CD4-positive, CD25-positive, alpha-beta regulatory T cell (primary cell): ENCODE data around the gene GARS1. TPM values are rescaled to one million over a fixed set of nuclear protein-coding genes. Genes with fewer than 3 reads are reported as not detected.

Experiments
- ATAC-seq, 2 donors: fragments of 150-1000 bp; cut with Tn5 transposase; one replicate each; pipeline ENCODE4 v1.10.0; 2021; ENCODE audit warnings: low read depth in 2 of 2, moderate number of reproducible peaks in 2 of 2, moderate library complexity in 1 of 2
- DNase-seq, 3 donors: peaks; one replicate each; pipeline versions ENCODE4 v3.0.0 to v3.0.0-alpha.2; 2012 to 2022; ENCODE audit warnings: mixed read lengths in 1 of 3
- H3K27ac ChIP-seq: one replicate; pipeline ENCODE4 v1.7.0; 2013; ENCODE audit warnings: mild to moderate bottlenecking, low read length; ENCODE audit not compliant: insufficient read depth, poor library complexity, severe bottlenecking
- H3K27me3 ChIP-seq: one replicate; pipeline ENCODE4 v1.7.0; 2013; ENCODE audit warnings: low read length; ENCODE audit not compliant: control insufficient read depth, insufficient read depth
- H3K36me3 ChIP-seq: one replicate; pipeline ENCODE4 v1.7.0; 2013; ENCODE audit warnings: mild to moderate bottlenecking, low read length, moderate library complexity; ENCODE audit not compliant: control insufficient read depth, insufficient read depth
- H3K4me1 ChIP-seq: 2 replicates; pipeline ENCODE4 v1.7.0; 2013; ENCODE audit warnings: mild to moderate bottlenecking, low read length; ENCODE audit not compliant: insufficient read depth, control insufficient read depth, poor library complexity, severe bottlenecking
- H3K4me3 ChIP-seq: one replicate; pipeline ENCODE4 v1.7.0; 2013; ENCODE audit warnings: low read depth, mild to moderate bottlenecking, low read length, moderate library complexity
- H3K9me3 ChIP-seq, 2 experiments: 1 replicate in 1 of 2; 2 replicates in 1 of 2; pipeline ENCODE4 v1.7.0; 2013; ENCODE audit warnings: low read length in 2 of 2, mild to moderate bottlenecking in 1 of 2, moderate library complexity in 1 of 2; ENCODE audit not compliant: control insufficient read depth in 2 of 2
- H3K27ac Mint-ChIP-seq, 3 donors: one replicate each; pipeline ENCODE4 v1.8.0; 2020 to 2022; ENCODE audit warnings: mild to moderate bottlenecking in 3 of 3, mixed read lengths in 3 of 3, moderate library complexity in 2 of 3
- H3K27me3 Mint-ChIP-seq: one replicate; pipeline ENCODE4 v1.8.0; 2022; ENCODE audit warnings: mild to moderate bottlenecking, mixed read lengths
- H3K36me3 Mint-ChIP-seq: one replicate; pipeline ENCODE4 v1.8.0; 2020; ENCODE audit warnings: mixed read lengths
- H3K4me1 Mint-ChIP-seq, 4 donors: one replicate each; pipeline ENCODE4 v1.8.0; 2020 to 2022; ENCODE audit warnings: mixed read lengths in 4 of 4, mild to moderate bottlenecking in 1 of 4
- H3K4me3 Mint-ChIP-seq, 4 donors: one replicate each; pipeline ENCODE4 v1.8.0; 2020 to 2022; ENCODE audit warnings: mild to moderate bottlenecking in 4 of 4, mixed read lengths in 4 of 4, moderate library complexity in 3 of 4
- H3K9me3 Mint-ChIP-seq, 7 donors: one replicate each; pipeline ENCODE4 v1.8.0; 2020 to 2022; ENCODE audit warnings: mixed read lengths in 7 of 7, mild to moderate bottlenecking in 3 of 7, moderate library complexity in 2 of 7
- polyA plus RNA-seq, 4 donors: library from polyadenylated mRNA; unstranded; fragments of 300-500 nt; fragmentation: Illumina TruSeq; gene quantifications; one replicate each; pipeline ENCODE4 v1.2.3, GENCODE V29; 2021
- total RNA-seq: library from RNA; stranded (reverse); gene quantifications from one replicate; pipeline ENCODE4 v1.2.3, GENCODE V29; 2022

Gene GARS1
- total and polyA plus RNA-seq, 5 donors from 2014 or later, result 76.2 to 116 (median 88.1) TPM

- DNase-seq, result no peak
- Histone ChIP-seq H3K36me3 (peaks cover 3% of the 10 kb centered on the region), H3K4me1 (no peaks in the 10 kb centered on the region), H3K9me3 (no peaks in the 10 kb centered on the region), H3K4me3 (no peak overlapping the region), H3K27me3 (no peaks in the 10 kb centered on the region), H3K27ac (no peak overlapping the region)
- Mint-ChIP-seq H3K36me3 (peaks cover 15% of the 10 kb centered on the region), H3K27me3 (no peaks in the 10 kb centered on the region), H3K27ac (no peak overlapping the region), H3K9me3 (no peaks in the 10 kb centered on the region), H3K4me1 (peaks cover 0 to 7% (median 3%) of the 10 kb centered on the region in 4 donors), H3K4me3 (no peak overlapping the region)
- ATAC-seq, result no peak
These were observed 41.1 kb upstream of the GARS1 start for GRCh38 chr7:30553546-30553945.

GRCh38 chr7:30555525-30555924, 39.2 kb upstream of the GARS1 start:
- Mint-ChIP-seq H3K36me3 (peaks cover 6% of the 10 kb centered on the region), H3K27ac (peak overlapping the region in 1 of 3 donors; percentile 18), H3K27me3 (no peaks in the 10 kb centered on the region), H3K4me3 (no peak overlapping the region), H3K4me1 (peaks cover 0 to 2% (median 0%) of the 10 kb centered on the region in 4 donors), H3K9me3 (no peaks in the 10 kb centered on the region)
- Histone ChIP-seq H3K9me3 (no peaks in the 10 kb centered on the region), H3K4me3 (no peak overlapping the region), H3K4me1 (no peaks in the 10 kb centered on the region), H3K27me3 (no peaks in the 10 kb centered on the region), H3K27ac (no peak overlapping the region), H3K36me3 (peaks cover 7% of the 10 kb centered on the region)
- no peak for DNase-seq
- ATAC-seq, result no peak

- H3K27ac ChIP-seq, result no peak overlapping the region
- no peaks in the 10 kb centered on the region for H3K9me3 Mint-ChIP-seq
- ATAC-seq (no peak), DNase-seq (no peak)
- no peaks in the 10 kb centered on the region for H3K9me3 ChIP-seq
- peaks cover 0 to 2% (median 0%) of the 10 kb centered on the region in 4 donors for H3K4me1 Mint-ChIP-seq
- peaks cover 12% of the 10 kb centered on the region for H3K36me3 Mint-ChIP-seq
- peaks cover 14% of the 10 kb centered on the region for H3K36me3 ChIP-seq
- no peak overlapping the region for H3K4me3 Mint-ChIP-seq
- no peak overlapping the region for H3K4me3 ChIP-seq
- no peaks in the 10 kb centered on the region for H3K4me1 ChIP-seq
- no peaks in the 10 kb centered on the region for H3K27me3 Mint-ChIP-seq
- no peak overlapping the region for H3K27ac Mint-ChIP-seq
- no peaks in the 10 kb centered on the region for H3K27me3 ChIP-seq
These were observed 37.8 kb upstream of the GARS1 start for GRCh38 chr7:30556840-30557239.

- Histone ChIP-seq H3K9me3 (no peaks in the 10 kb centered on the region), H3K27ac (no peak overlapping the region), H3K36me3 (peaks cover 16% of the 10 kb centered on the region), H3K4me3 (no peak overlapping the region), H3K4me1 (no peaks in the 10 kb centered on the region), H3K27me3 (no peaks in the 10 kb centered on the region)
- DNase-seq (no peak), ATAC-seq (no peak)
- Mint-ChIP-seq H3K27me3 (no peaks in the 10 kb centered on the region), H3K27ac (no peak overlapping the region), H3K4me1 (peaks cover 0 to 2% (median 0%) of the 10 kb centered on the region in 4 donors), H3K36me3 (peaks cover 14% of the 10 kb centered on the region), H3K9me3 (no peaks in the 10 kb centered on the region), H3K4me3 (no peak overlapping the region)
These were observed 37.4 kb upstream of the GARS1 start for GRCh38 chr7:30557245-30557644.

- H3K4me1 Mint-ChIP-seq, result no peaks in the 10 kb centered on the region
- ATAC-seq (no peak), DNase-seq (no peak)
- Histone ChIP-seq H3K4me3 (no peak overlapping the region), H3K9me3 (no peaks in the 10 kb centered on the region), H3K27ac (no peak overlapping the region), H3K27me3 (no peaks in the 10 kb centered on the region), H3K36me3 (peaks cover 25% of the 10 kb centered on the region), H3K4me1 (no peaks in the 10 kb centered on the region)
- no peaks in the 10 kb centered on the region for H3K27me3 Mint-ChIP-seq
- H3K4me3 Mint-ChIP-seq, result no peak overlapping the region
- H3K36me3 Mint-ChIP-seq, result peaks cover 27% of the 10 kb centered on the region
- H3K9me3 Mint-ChIP-seq, result no peaks in the 10 kb centered on the region
- H3K27ac Mint-ChIP-seq, result no peak overlapping the region
These were observed 35.1 kb upstream of the GARS1 start for GRCh38 chr7:30559611-30560010.

- H3K27ac ChIP-seq, result no peak overlapping the region
- no peaks in the 10 kb centered on the region for H3K9me3 ChIP-seq
- no peak for DNase-seq
- no peak for ATAC-seq
- peaks cover 37% of the 10 kb centered on the region for H3K36me3 Mint-ChIP-seq
- peaks cover 29% of the 10 kb centered on the region for H3K36me3 ChIP-seq
- no peak overlapping the region for H3K4me3 Mint-ChIP-seq
- no peak overlapping the region for H3K4me3 ChIP-seq
- H3K4me1 ChIP-seq, result no peaks in the 10 kb centered on the region
- no peaks in the 10 kb centered on the region for H3K27me3 ChIP-seq
- H3K4me1 Mint-ChIP-seq, result no peaks in the 10 kb centered on the region
- no peaks in the 10 kb centered on the region for H3K27me3 Mint-ChIP-seq
- H3K9me3 Mint-ChIP-seq, result no peaks in the 10 kb centered on the region
- H3K27ac Mint-ChIP-seq, result no peak overlapping the region
These were observed 33.3 kb upstream of the GARS1 start for GRCh38 chr7:30561389-30561788.

GRCh38 chr7:30562498-30562897, 32.2 kb upstream of the GARS1 start:
- no peaks in the 10 kb centered on the region for H3K4me1 Mint-ChIP-seq
- no peak overlapping the region for H3K4me3 Mint-ChIP-seq
- no peak overlapping the region for H3K27ac ChIP-seq
- H3K36me3 Mint-ChIP-seq, result peaks cover 45% of the 10 kb centered on the region
- no peak overlapping the region for H3K4me3 ChIP-seq
- H3K4me1 ChIP-seq, result no peaks in the 10 kb centered on the region
- no peak overlapping the region for H3K27ac Mint-ChIP-seq
- no peak for ATAC-seq
- no peaks in the 10 kb centered on the region for H3K27me3 Mint-ChIP-seq
- no peak for DNase-seq
- H3K27me3 ChIP-seq, result no peaks in the 10 kb centered on the region
- H3K9me3 Mint-ChIP-seq, result no peaks in the 10 kb centered on the region
- H3K9me3 ChIP-seq, result no peaks in the 10 kb centered on the region
- peaks cover 29% of the 10 kb centered on the region for H3K36me3 ChIP-seq

GRCh38 chr7:30562909-30563308, 31.8 kb upstream of the GARS1 start:
- H3K27me3 ChIP-seq, result no peaks in the 10 kb centered on the region
- no peaks in the 10 kb centered on the region for H3K4me1 Mint-ChIP-seq
- no peak overlapping the region for H3K27ac Mint-ChIP-seq

More at GRCh38 chr7:30562909-30563308, 31.8 kb upstream of the GARS1 start:
- Mint-ChIP-seq H3K4me3 (no peak overlapping the region), H3K27me3 (no peaks in the 10 kb centered on the region), H3K36me3 (peaks cover 49% of the 10 kb centered on the region), H3K9me3 (no peaks in the 10 kb centered on the region)
- Histone ChIP-seq H3K9me3 (no peaks in the 10 kb centered on the region), H3K4me1 (no peaks in the 10 kb centered on the region), H3K36me3 (peaks cover 31% of the 10 kb centered on the region), H3K27ac (no peak overlapping the region), H3K4me3 (no peak overlapping the region)
- DNase-seq (no peak), ATAC-seq (no peak)
